D721Med (cell line): ENCODE results near the gene ABRAXAS1.
"Not testable (repeated sequence)": the region's sequence is repeated elsewhere in the genome, so short reads cannot be mapped to it uniquely, and the experiment has no call there.

Experiments
- DNase-seq: peaks from one replicate; pipeline ENCODE4 v3.0.0; 2011; ENCODE audit warnings: low spot score; ENCODE audit not compliant: insufficient read length
- FAIRE-seq: peaks from 2 replicates; lab custom pipeline; 2011; peaks lifted over from hg19 to GRCh38; lab: Jason Lieb, UNC
- CTCF ChIP-seq: IDR thresholded peaks from 2 replicates; pipeline ENCODE4 v1.5.1; 2012; ENCODE audit warnings: mild to moderate bottlenecking, control low read depth; ENCODE audit not compliant: insufficient read depth; ENCODE audit errors: missing control alignments

ABRAXAS1 gene

GRCh38 chr4:83484500-83485461 lies at the start of gene ABRAXAS1:
Gene ABRAXAS1, minus strand, starts transcription at chr4:83485100. Its CDS starts 28 bp downstream, at chr4:83485072.
- FAIRE-seq (no peak), DNase-seq (peak; percentile 85)
- no peak for TF ChIP-seq CTCF

GRCh38 chr4:83527671-83528070 lies 42.8 kb upstream of the ABRAXAS1 start:
- no peak for FAIRE-seq
- no peak for TF ChIP-seq CTCF

GRCh38 chr4:83522239-83522638 lies 37.3 kb upstream of the ABRAXAS1 start:
- no peak for FAIRE-seq
- TF ChIP-seq CTCF = no peak
- DNase-seq = no peak

More at GRCh38 chr4:83527671-83528070, 42.8 kb upstream of the ABRAXAS1 start:
- DNase-seq = no peak

- no peak for TF ChIP-seq CTCF
- FAIRE-seq (no peak), DNase-seq (no peak)
These were observed 31.3 kb upstream of the ABRAXAS1 start for GRCh38 chr4:83516042-83516772.

- FAIRE-seq (no peak), DNase-seq (no peak)
- no peak for TF ChIP-seq CTCF
These were observed 25.5 kb upstream of the ABRAXAS1 start for GRCh38 chr4:83510442-83510841.

GRCh38 chr4:83509156-83509585 lies 24.3 kb upstream of the ABRAXAS1 start:
- not testable (repeated sequence) for FAIRE-seq, DNase-seq
- peak; percentile 48 for TF ChIP-seq CTCF
